CD4-positive, alpha-beta T cell (primary cell): ENCODE data around the gene GGTLC2. TPM values are rescaled to one million over a fixed set of nuclear protein-coding genes. Genes with fewer than 3 reads are reported as not detected.
"Not testable (repeated sequence)": the region's sequence is repeated elsewhere in the genome, so short reads cannot be mapped to it uniquely, and the experiment has no call there.

ENCODE experiments used
- ATAC-seq: fragments of 200-7000 bp; cut with Tn5 transposase; one replicate; pipeline ENCODE4 v1.10.0; 2022; ENCODE audit warnings: mild to moderate bottlenecking; ENCODE audit not compliant: poor library complexity
- CTCF ChIA-PET: fragments of 350-600 bp; sonication (Branson Sonifier 250); formaldehyde crosslinking; loops from one replicate; lab custom pipeline; 2021; ENCODE audit warnings: antibody characterized with exemption, inconsistent platforms; lab: Charles Lee
- POLR2A ChIA-PET: fragments of 350-600 bp; sonication (Branson Sonifier 250); formaldehyde crosslinking; loops from one replicate; lab custom pipeline; 2021; ENCODE audit warnings: antibody characterized with exemption, inconsistent platforms; lab: Charles Lee
- DNase-seq, 14 experiments: peaks; one replicate each; pipeline ENCODE4 v3.0.0-alpha.2; 2013 to 2020; ENCODE audit warnings: mixed read lengths in 2 of 14
- H3K27ac ChIP-seq, 2 donors: one replicate each; pipeline versions ENCODE4 v1.5.1 to v1.7.0; 2013; ENCODE audit warnings: low read length in 2 of 2, low read depth in 1 of 2, mild to moderate bottlenecking in 1 of 2
- H3K27me3 ChIP-seq, 2 experiments: 1 replicate in 1 of 2; 2 replicates in 1 of 2; pipeline versions ENCODE4 v1.6.1 to v1.7.0; 2013; ENCODE audit warnings: low read length in 2 of 2, control low read depth in 1 of 2, mild to moderate bottlenecking in 1 of 2, moderate library complexity in 1 of 2; ENCODE audit not compliant: insufficient read depth in 2 of 2, control insufficient read depth in 1 of 2
- H3K36me3 ChIP-seq: one replicate; pipeline ENCODE4 v1.6.1; 2013; ENCODE audit warnings: low read length, control low read depth; ENCODE audit not compliant: insufficient read depth
- H3K4me1 ChIP-seq: one replicate; pipeline ENCODE4 v1.6.1; 2013; ENCODE audit warnings: low read length, control low read depth; ENCODE audit not compliant: insufficient read depth
- H3K4me3 ChIP-seq: one replicate; pipeline ENCODE4 v1.5.1; 2013; ENCODE audit warnings: mild to moderate bottlenecking, low read length, moderate library complexity
- H3K9me3 ChIP-seq, 2 experiments: 1 replicate in 1 of 2; 2 replicates in 1 of 2; pipeline versions ENCODE4 v1.6.1 to v1.7.0; 2013; ENCODE audit warnings: low read length in 2 of 2, mild to moderate bottlenecking in 2 of 2, control low read depth in 1 of 2, moderate library complexity in 1 of 2; ENCODE audit not compliant: control insufficient read depth in 1 of 2, insufficient read depth in 1 of 2
- H3K27ac Mint-ChIP-seq: one replicate; pipeline ENCODE4 v1.8.0; 2020; ENCODE audit warnings: mixed read lengths
- H3K27me3 Mint-ChIP-seq: one replicate; pipeline ENCODE4 v1.8.0; 2021; ENCODE audit warnings: mixed read lengths
- H3K36me3 Mint-ChIP-seq: one replicate; pipeline ENCODE4 v1.8.0; 2021; ENCODE audit warnings: low read depth, mixed read lengths
- H3K4me1 Mint-ChIP-seq: one replicate; pipeline ENCODE4 v1.8.0; 2021; ENCODE audit warnings: low read depth, mixed read lengths
- H3K4me3 Mint-ChIP-seq: one replicate; pipeline ENCODE4 v1.8.0; 2020; ENCODE audit warnings: mild to moderate bottlenecking, mixed read lengths
- H3K9me3 Mint-ChIP-seq: one replicate; pipeline ENCODE4 v1.8.0; 2020; ENCODE audit warnings: mixed read lengths
- intact Hi-C, 2 experiments: fragments of 100-400 bp; cut with DNase I in 1 of 2; cut with micrococcal nuclease in 1 of 2; formaldehyde crosslinking; loops; one replicate each; pipeline versions ENCODE4 v1.15.1 to v1.9.0; 2023 to 2025; cut with DNase I, micrococcal nuclease
- total RNA-seq, 174 experiments: library from RNA in 2 of 174; stranded (reverse) in 2 of 174; gene quantifications; one replicate each; pipeline ENCODE4 v1.2.3 and lab custom pipeline; 2021 to 2026
- TF ChIP-seq, protein P1 (sequence below): fragments of 200-600 bp; IDR thresholded peaks from one replicate; pipeline ENCODE4 v1.8.0; 2022; ENCODE audit warnings: antibody characterized with exemption, mild to moderate bottlenecking

GGTLC2 gene
- total RNA-seq, 2 experiments from 2014 or later: not detected

DNA sequence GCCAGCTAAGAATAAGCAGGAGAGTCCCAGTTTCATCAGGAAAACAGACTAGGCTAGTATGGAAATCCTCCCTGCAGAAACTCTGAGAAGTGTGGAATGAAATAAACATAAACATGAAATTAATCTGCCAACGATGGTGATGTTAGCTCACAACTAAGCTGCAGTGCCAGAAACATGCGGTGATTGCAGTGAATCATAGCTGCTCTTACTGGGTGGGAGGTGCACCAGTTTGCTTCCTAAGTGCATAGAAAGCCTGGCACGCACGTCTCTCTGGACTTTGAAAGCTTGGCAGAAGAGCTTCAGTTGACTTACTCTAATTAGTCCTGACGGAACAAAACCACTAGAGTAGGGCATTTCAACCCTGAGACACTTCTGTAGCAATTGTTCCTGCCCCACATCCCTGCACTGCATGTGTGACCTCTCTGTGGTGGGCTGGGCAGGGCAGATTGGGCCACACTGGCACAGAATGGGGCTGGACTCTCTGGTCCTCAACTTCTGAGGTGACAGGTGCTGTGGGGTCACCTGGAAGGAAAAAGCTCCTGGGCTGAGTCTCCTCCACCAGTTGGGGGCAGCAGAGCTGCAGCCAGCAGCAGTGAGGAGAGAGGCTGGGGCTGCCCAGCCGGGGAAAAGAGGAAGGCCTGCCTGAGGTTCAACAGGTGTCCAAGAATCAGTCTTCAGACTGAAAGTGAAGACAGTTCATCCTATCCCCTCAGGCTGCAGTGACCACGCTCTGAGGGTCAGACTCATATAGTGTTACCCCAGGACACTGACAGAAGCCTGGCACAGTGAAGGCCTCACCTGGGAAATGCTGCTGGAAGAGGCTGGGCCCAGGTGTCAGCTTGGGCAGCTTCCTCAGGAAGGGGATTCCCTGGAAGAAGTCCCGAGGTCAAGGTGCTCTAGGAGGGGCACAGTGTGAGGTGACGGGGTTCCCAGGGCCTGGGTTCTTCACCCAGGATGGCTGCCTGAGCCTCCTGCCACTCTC, 40.5 kb downstream of the GGTLC2 start:
- intact Hi-C loops: no loop called here
- Mint-ChIP-seq H3K9me3 (no peaks in the 10 kb centered on the region), H3K36me3 (no peaks in the 10 kb centered on the region), H3K27me3 (no peaks in the 10 kb centered on the region), H3K4me1 (no peaks in the 10 kb centered on the region), H3K27ac (no peak overlapping the region), H3K4me3 (no peak overlapping the region)
- DNase-seq: peak in 2 of 14 experiments; percentile 17 to 32
- CTCF ChIA-PET: no interaction called here
- POLR2A ChIA-PET: interaction anchor here (0.7 kb wide), 1 partner anchor 385 kb away, joined by 3 read pairs; no protein-coding TSS in a partner anchor
- H3K9me3 ChIP-seq: no peaks in the 10 kb centered on the region
- ATAC-seq: no peak
- TF ChIP-seq, protein P1, sequence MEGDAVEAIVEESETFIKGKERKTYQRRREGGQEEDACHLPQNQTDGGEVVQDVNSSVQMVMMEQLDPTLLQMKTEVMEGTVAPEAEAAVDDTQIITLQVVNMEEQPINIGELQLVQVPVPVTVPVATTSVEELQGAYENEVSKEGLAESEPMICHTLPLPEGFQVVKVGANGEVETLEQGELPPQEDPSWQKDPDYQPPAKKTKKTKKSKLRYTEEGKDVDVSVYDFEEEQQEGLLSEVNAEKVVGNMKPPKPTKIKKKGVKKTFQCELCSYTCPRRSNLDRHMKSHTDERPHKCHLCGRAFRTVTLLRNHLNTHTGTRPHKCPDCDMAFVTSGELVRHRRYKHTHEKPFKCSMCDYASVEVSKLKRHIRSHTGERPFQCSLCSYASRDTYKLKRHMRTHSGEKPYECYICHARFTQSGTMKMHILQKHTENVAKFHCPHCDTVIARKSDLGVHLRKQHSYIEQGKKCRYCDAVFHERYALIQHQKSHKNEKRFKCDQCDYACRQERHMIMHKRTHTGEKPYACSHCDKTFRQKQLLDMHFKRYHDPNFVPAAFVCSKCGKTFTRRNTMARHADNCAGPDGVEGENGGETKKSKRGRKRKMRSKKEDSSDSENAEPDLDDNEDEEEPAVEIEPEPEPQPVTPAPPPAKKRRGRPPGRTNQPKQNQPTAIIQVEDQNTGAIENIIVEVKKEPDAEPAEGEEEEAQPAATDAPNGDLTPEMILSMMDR: no peak
- no peaks in the 10 kb centered on the region for H3K4me1 ChIP-seq
- no peaks in the 10 kb centered on the region for H3K36me3 ChIP-seq
- no peaks in the 10 kb centered on the region for H3K27me3 ChIP-seq
- no peak overlapping the region for H3K27ac ChIP-seq
- no peak overlapping the region for H3K4me3 ChIP-seq

DNA sequence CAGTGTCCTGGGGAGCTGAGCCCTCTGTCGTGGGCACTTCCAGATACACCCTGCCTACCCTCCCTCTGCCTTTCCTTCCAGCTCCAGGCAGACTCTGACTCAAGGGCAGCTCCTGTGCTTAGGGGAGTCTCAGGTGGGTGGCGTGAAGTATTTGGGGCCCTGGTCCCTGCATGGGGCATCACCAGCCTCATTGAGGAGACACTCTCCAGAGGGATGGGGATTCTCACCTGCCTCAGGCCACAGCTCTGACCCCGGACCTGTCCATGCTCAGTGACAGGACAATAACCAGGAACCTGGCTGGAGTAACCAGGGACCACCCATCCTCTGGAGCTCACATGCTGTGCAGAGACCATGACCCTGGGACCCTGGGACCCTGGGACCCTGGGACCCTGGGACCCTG, 41.2 kb downstream of the GGTLC2 start:
- Mint-ChIP-seq H3K9me3 (no peaks in the 10 kb centered on the region), H3K36me3 (no peaks in the 10 kb centered on the region), H3K27me3 (no peaks in the 10 kb centered on the region), H3K4me1 (no peaks in the 10 kb centered on the region), H3K4me3 (no peak overlapping the region), H3K27ac (no peak overlapping the region)
- POLR2A ChIA-PET: no interaction called here
- Histone ChIP-seq H3K4me3 (no peak overlapping the region), H3K27me3 (no peaks in the 10 kb centered on the region), H3K9me3 (no peaks in the 10 kb centered on the region), H3K4me1 (no peaks in the 10 kb centered on the region), H3K27ac (no peak overlapping the region), H3K36me3 (no peaks in the 10 kb centered on the region)
- CTCF ChIA-PET: no interaction called here
- intact Hi-C loops: no loop called here
- TF ChIP-seq, protein P1: no peak
- no peak for ATAC-seq
- no peak for DNase-seq

DNA sequence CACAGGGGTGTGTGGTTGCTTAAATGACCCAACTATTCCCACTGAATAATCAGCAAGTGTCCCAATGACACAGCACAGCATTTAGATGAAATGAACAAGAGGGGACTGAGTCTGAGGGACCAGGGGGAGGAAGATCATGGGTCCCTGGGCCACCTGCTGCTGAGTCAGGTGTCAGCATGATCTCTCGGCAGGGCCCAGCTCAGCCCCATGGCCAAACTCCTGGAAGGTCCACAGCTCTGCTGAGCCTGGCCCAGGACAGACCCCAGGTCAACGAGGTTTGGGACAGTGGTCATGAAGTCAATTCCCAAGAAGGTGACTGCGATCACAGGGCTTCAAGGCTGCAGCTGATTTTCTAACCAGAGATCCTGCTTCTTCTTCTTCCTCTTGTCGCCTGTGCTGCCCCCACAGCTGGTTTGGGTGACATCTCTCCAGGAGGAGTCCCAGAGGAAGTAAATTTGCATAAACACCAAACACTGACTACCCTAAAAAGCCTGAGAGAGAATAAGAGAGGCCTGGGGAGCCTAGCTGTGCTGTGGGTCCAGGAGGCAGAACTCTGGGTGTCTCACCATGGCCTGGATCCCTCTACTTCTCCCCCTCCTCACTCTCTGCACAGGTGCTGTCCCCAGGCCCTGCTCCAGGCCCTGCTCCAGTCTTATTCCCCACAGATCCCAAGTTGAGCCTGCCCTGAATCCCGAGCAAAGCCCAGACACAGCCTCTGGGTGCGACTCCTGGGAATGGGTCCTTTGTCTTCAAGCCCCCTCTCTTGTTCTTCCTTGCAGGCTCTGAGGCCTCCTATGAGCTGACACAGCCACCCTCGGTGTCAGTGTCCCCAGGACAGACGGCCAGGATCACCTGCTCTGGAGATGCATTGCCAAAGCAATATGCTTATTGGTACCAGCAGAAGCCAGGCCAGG, 42.0 kb downstream of the GGTLC2 start:
- not testable (repeated sequence) for H3K4me3 ChIP-seq, H3K27ac Mint-ChIP-seq, H3K36me3 ChIP-seq

More for the DNA sequence above, 42.0 kb downstream of the GGTLC2 start:
- H3K27me3 Mint-ChIP-seq, H3K27me3 ChIP-seq, POLR2A ChIA-PET, H3K9me3 Mint-ChIP-seq, H3K4me1 Mint-ChIP-seq, CTCF ChIA-PET, H3K27ac ChIP-seq, H3K4me1 ChIP-seq, H3K9me3 ChIP-seq, H3K36me3 Mint-ChIP-seq, DNase-seq, ATAC-seq, H3K4me3 Mint-ChIP-seq: not testable (repeated sequence)
- intact Hi-C loops: loop anchor here in 1 of 2 experiments (2.0 kb wide), 1 partner anchor 92 kb away; no protein-coding TSS in a partner anchor
